AG04450 (cell line): Measurements from ENCODE around the gene GNPTG. TPM values are rescaled to one million over a fixed set of nuclear protein-coding genes. Genes with fewer than 3 reads are reported as not detected.

Experiments used
- CTCF ChIA-PET: fragments of 300-600, 350-600 bp; formaldehyde crosslinking; extraction: SDS; loops from one replicate; lab custom pipeline; 2022; ENCODE audit warnings: antibody characterized with exemption, inconsistent platforms; lab: Charles Lee
- POLR2A ChIA-PET: fragments of 350-600 bp; formaldehyde crosslinking; extraction: SDS; loops from one replicate; lab custom pipeline; 2021; ENCODE audit warnings: antibody characterized with exemption, inconsistent platforms; lab: Yijun Ruan, JAX
- DNase-seq: peaks from one replicate; pipeline ENCODE4 v3.0.0-alpha.2; 2011; ENCODE audit warnings: low read depth, low spot score
- H3K27ac ChIP-seq: one replicate; pipeline ENCODE4 v1.5.1; 2012; ENCODE audit warnings: low read depth, low read length, control low read depth
- H3K27me3 ChIP-seq: one replicate; pipeline ENCODE4 v1.6.0; 2012; ENCODE audit warnings: low read length; ENCODE audit not compliant: control insufficient read depth, insufficient read depth
- H3K4me3 ChIP-seq: 2 replicates; pipeline ENCODE4 v1.5.1; 2011; ENCODE audit warnings: mild to moderate bottlenecking, low read depth, low read length, control low read depth
- H3K9me3 ChIP-seq: 2 replicates; pipeline ENCODE4 v1.5.1; 2012; ENCODE audit warnings: low read length; ENCODE audit not compliant: control insufficient read depth, insufficient read depth
- CTCF ChIP-seq: IDR thresholded peaks from 2 replicates; pipeline ENCODE4 v1.5.1; 2011; ENCODE audit warnings: low read depth, low read length, control low read depth, inconsistent platforms
- polyA plus RNA-seq: library from polyadenylated mRNA; depleted of rRNA; stranded (reverse); fragments of >200 nt; gene quantifications from 2 replicates; pipeline ENCODE4 v1.2.3, GENCODE V29; 2011

The GNPTG gene
- polyA plus RNA-seq, 1 experiment, result 40.5 TPM

DNA sequence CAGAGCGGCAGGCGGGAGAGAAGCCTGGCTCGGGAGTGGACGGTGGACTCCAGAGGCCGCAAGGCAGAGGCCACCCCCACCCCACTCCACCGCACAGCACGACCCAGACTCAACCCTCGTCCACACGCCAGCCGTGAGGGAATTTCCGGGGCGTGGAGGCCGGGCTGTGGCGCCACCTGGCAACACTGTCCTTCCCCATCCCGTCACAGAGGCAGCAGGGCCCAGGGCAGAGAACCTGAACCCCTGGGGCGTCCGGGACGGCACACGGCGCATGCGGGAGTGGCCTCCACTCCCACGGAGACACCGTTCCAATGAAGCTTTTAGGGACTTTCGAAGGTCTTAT, 23.5 kb downstream of the GNPTG start:
- Histone ChIP-seq H3K27me3 (no peaks in the 10 kb centered on the region), H3K27ac (no peak overlapping the region), H3K9me3 (no peaks in the 10 kb centered on the region; the same call in 1 of the 2 replicates), H3K4me3 (no peak overlapping the region)
- no peak for DNase-seq
- TF ChIP-seq CTCF, result no peak
- ChIA-PET CTCF (no interaction called here), POLR2A (no interaction called here)

GRCh38 chr16:1375741-1376410, 24.1 kb downstream of the GNPTG start:
- no peak for TF ChIP-seq CTCF
- CTCF ChIA-PET, result no interaction called here
- POLR2A ChIA-PET, result no interaction called here
- no peaks in the 10 kb centered on the region for H3K27me3 ChIP-seq
- H3K27ac ChIP-seq, result no peak overlapping the region
- no peak for DNase-seq
- H3K4me3 ChIP-seq, result no peak overlapping the region
- H3K9me3 ChIP-seq, result no peaks in the 10 kb centered on the region; the same call in 1 of the 2 replicates

GRCh38 chr16:1377406-1378010, 25.8 kb downstream of the GNPTG start:
- ChIA-PET POLR2A (interaction anchor here (0.7 to 1.3 kb wide), 2 partner anchors 13 to 235 kb away, joined by 3 to 4 read pairs; no protein-coding TSS in a partner anchor), CTCF (interaction anchor here (1.9 kb wide), 1 partner anchor 13 kb away, joined by 10 read pairs; no protein-coding TSS in a partner anchor)
- Histone ChIP-seq H3K27me3 (no peaks in the 10 kb centered on the region), H3K27ac (no peak overlapping the region), H3K9me3 (no peaks in the 10 kb centered on the region; the same call in 1 of the 2 replicates), H3K4me3 (no peak overlapping the region)
- TF ChIP-seq CTCF, result no peak
- no peak for DNase-seq

GRCh38 chr16:1378087-1378803, 26.5 kb downstream of the GNPTG start:
- TF ChIP-seq CTCF, result no peak
- ChIA-PET POLR2A (interaction anchor here (1.3 kb wide), 1 partner anchor 14 kb away, joined by 4 read pairs; no protein-coding TSS in a partner anchor), CTCF (interaction anchor here (0.5 to 1.9 kb wide), 2 partner anchors 13 to 65 kb away, joined by 5 to 10 read pairs; no protein-coding TSS in a partner anchor)
- no peak overlapping the region for H3K27ac ChIP-seq
- no peak for DNase-seq
- peak overlapping the region; percentile 57 for H3K4me3 ChIP-seq
- no peaks in the 10 kb centered on the region; the same call in 1 of the 2 replicates for H3K9me3 ChIP-seq
- H3K27me3 ChIP-seq, result no peaks in the 10 kb centered on the region
